H1 (cell line): Measurements from ENCODE around the gene HSF4. TPM values are rescaled to one million over a fixed set of nuclear protein-coding genes. Genes with fewer than 3 reads are reported as not detected.

ENCODE experiments used
- CHD7 ChIP-seq: fragments of 300-600 bp; sonication (generic); IDR thresholded peaks from 2 replicates; pipeline ENCODE4 v1.7.1; 2012; ENCODE audit warnings: low read length, moderate library complexity, mild to moderate bottlenecking, inconsistent platforms; ENCODE audit not compliant: insufficient replicate concordance
- E2F6 ChIP-seq: IDR thresholded peaks from 2 replicates; pipeline ENCODE4 v1.6.1; 2012; ENCODE audit warnings: inconsistent platforms
- FOSL1 ChIP-seq: IDR thresholded peaks from 2 replicates; pipeline ENCODE4 v1.6.1; 2011; ENCODE audit warnings: mild to moderate bottlenecking, low read depth, low read length, moderate library complexity; ENCODE audit not compliant: insufficient read depth
- JUND ChIP-seq: IDR thresholded peaks from 2 replicates; pipeline ENCODE4 v1.6.1; 2011; ENCODE audit warnings: mild to moderate bottlenecking, improper control_type of control experiment, low read length
- NANOG ChIP-seq: IDR thresholded peaks from 2 replicates; pipeline ENCODE4 v1.6.1; 2011; ENCODE audit warnings: low read length, low read depth, mild to moderate bottlenecking, inconsistent platforms; ENCODE audit not compliant: insufficient read depth, poor library complexity, severe bottlenecking
- POU5F1 ChIP-seq: IDR thresholded peaks from 2 replicates; pipeline ENCODE4 v1.6.1; 2011; ENCODE audit warnings: low read depth, mild to moderate bottlenecking, low read length, moderate library complexity
- RAD21 ChIP-seq, 2 experiments: IDR thresholded peaks in 1 of 2; conservative IDR thresholded peaks in 1 of 2; 2 replicates each; pipeline ENCODE4 v1.6.1; 2011; ENCODE audit warnings: low read depth in 2 of 2, low read length in 2 of 2, improper control_type of control experiment in 1 of 2, inconsistent platforms in 1 of 2, mild to moderate bottlenecking in 1 of 2, moderate library complexity in 1 of 2
- SP1 ChIP-seq: IDR thresholded peaks from 2 replicates; pipeline ENCODE4 v1.6.1; 2011; ENCODE audit warnings: low read depth, low read length
- TBP ChIP-seq: IDR thresholded peaks from 2 replicates; pipeline ENCODE4 v1.6.1; 2011; ENCODE audit warnings: low read depth, low read length, improper control_type of control experiment
- polyA plus RNA-seq, 7 experiments: library from polyadenylated mRNA; depleted of rRNA in 3 of 7; stranded (reverse) in 5 of 7; unstranded in 2 of 7; fragments of >200 nt in 5 of 7; fragments of 200-250 nt in 2 of 7; gene quantifications; 1 replicate in 5 of 7; 2 replicates in 1 of 7; 4 replicates in 1 of 7; pipeline versions ENCODE4 v1.2.1 to v1.2.3, GENCODE V29; 2011 to 2013; ENCODE audit warnings: missing spikeins in 2 of 7, mixed read lengths in 2 of 7
- total RNA-seq: library from RNA; stranded (reverse); fragmentation: NEBNext Ultra II Directional; extraction: Animal tissue kit (Norgen Biotek cat#: 25700); gene quantifications from 2 replicates; pipeline ENCODE4 v1.2.1, GENCODE V29; 2021

The HSF4 gene
- total and polyA plus RNA-seq, 2 of the 8 experiments (the other 6 are each of a cell fraction or from before 2014, with no cell fraction given): 0.14 TPM; not detected in 1

DNA sequence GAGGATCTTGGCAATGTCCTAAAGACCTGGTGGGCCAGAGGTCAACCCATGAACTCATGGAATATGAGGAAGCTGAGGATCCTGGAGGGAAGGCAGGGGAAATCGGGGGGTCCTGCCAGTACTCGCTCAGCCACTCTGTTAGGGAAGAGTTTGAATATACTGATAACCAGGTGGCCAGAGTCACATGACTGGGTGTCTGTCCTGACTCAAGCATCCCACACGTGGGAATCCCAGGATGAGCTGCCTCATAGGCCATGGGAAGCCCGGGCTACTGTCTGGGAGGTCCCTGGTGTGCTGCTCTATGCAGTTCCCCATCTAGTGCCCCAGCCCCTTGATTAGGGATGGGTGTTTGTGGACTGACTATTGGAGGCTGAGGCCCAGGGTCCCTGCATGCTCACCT lies 23.8 kb downstream of the HSF4 start (continued):
- TF ChIP-seq CHD7: no peak
- TF ChIP-seq E2F6: no peak
- TF ChIP-seq NANOG: no peak
- TF ChIP-seq RAD21 (IDR thresholded peaks at IDR 0.05 in 1 of 2, conservative IDR thresholded peaks at IDR 0.05 in 1 of 2; ENCODE audit: low read depth in 2 of 2, low read length in 2 of 2): no peak
- no peak for TF ChIP-seq FOSL1
- no peak for TF ChIP-seq TBP
- no peak for TF ChIP-seq SP1
- no peak for TF ChIP-seq JUND
- no peak for TF ChIP-seq POU5F1
